Measurements from ENCODE around the gene CELF4. TPM values are rescaled to one million over a fixed set of nuclear protein-coding genes. Genes with fewer than 3 reads are reported as not detected.

Gene CELF4
- total RNA-seq, 6 donors from 2014 or later: 0.15 to 1.4 (median 0.81) TPM; not detected in 1

- no peak for ATAC-seq (ENCODE audit: low FRiP score in 2 of 2)
- TF ChIP-seq POLR2AphosphoS5 (IDR thresholded peaks at IDR 0.05) (no peak), EP300 (IDR thresholded peaks at IDR 0.05) (no peak), CTCF (IDR thresholded peaks at IDR 0.05) (no peak), POLR2A (IDR thresholded peaks at IDR 0.05) (no peak)
- H3K9me3 ChIP-seq: no peaks in the 10 kb centered on the region
- DNase-seq: no peak
- no peak overlapping the region for H3K4me3 ChIP-seq
- peaks cover 0 to 4% (median 0%) of the 10 kb centered on the region in 4 donors for H3K4me1 ChIP-seq
- H3K27ac ChIP-seq: no peak overlapping the region
- peaks cover 0 to 10% (median 2%) of the 10 kb centered on the region in 4 donors for H3K27me3 ChIP-seq
- no peaks in the 10 kb centered on the region for H3K36me3 ChIP-seq
- 69% methylated on average over 7 to 9 of the region's 9 CpGs for WGBS, 2 donors
These were observed 46.0 kb downstream of the CELF4 start for GRCh38 chr18:37519510-37520135.

GRCh38 chr18:37516361-37516853 is 49.2 kb downstream of the CELF4 start:
- Histone ChIP-seq H3K4me1 (no peaks in the 10 kb centered on the region), H3K9me3 (no peaks in the 10 kb centered on the region), H3K36me3 (no peaks in the 10 kb centered on the region), H3K4me3 (no peak overlapping the region), H3K27ac (no peak overlapping the region), H3K27me3 (no peaks in the 10 kb centered on the region)
- ATAC-seq (ENCODE audit: low FRiP score in 2 of 2) (no peak), DNase-seq (no peak)
- TF ChIP-seq EP300 (IDR thresholded peaks at IDR 0.05): no peak
- TF ChIP-seq POLR2AphosphoS5 (IDR thresholded peaks at IDR 0.05): no peak
- TF ChIP-seq POLR2A (IDR thresholded peaks at IDR 0.05): no peak
- 88% methylated on average over 5 of the region's 5 CpGs for WGBS, 2 donors

- Histone ChIP-seq H3K27me3 (no peaks in the 10 kb centered on the region), H3K27ac (no peak overlapping the region)
- WGBS, 2 donors: 88 to 96% methylated on average over 3 of the region's 3 CpGs
These were observed 50.6 kb downstream of the CELF4 start for GRCh38 chr18:37514953-37515352.

GRCh38 chr18:37512400-37512799 is 53.2 kb downstream of the CELF4 start:
- no peak overlapping the region for H3K4me3 ChIP-seq
- H3K27me3 ChIP-seq: no peaks in the 10 kb centered on the region
- H3K4me1 ChIP-seq: no peaks in the 10 kb centered on the region
- H3K9me3 ChIP-seq: peaks cover 0 to 8% (median 3%) of the 10 kb centered on the region in 4 donors
- H3K36me3 ChIP-seq: no peaks in the 10 kb centered on the region
- TF ChIP-seq POLR2A (IDR thresholded peaks at IDR 0.05) (no peak), EP300 (IDR thresholded peaks at IDR 0.05) (no peak), POLR2AphosphoS5 (IDR thresholded peaks at IDR 0.05) (no peak), CTCF (IDR thresholded peaks at IDR 0.05) (no peak)
- WGBS, 2 donors: 75 to 78% methylated on average over 2 of the region's 2 CpGs
- DNase-seq (no peak), ATAC-seq (ENCODE audit: low FRiP score in 2 of 2) (no peak)
- no peak overlapping the region for H3K27ac ChIP-seq

More at GRCh38 chr18:37514953-37515352, 50.6 kb downstream of the CELF4 start:
- no peak overlapping the region for H3K4me3 ChIP-seq
- TF ChIP-seq EP300 (IDR thresholded peaks at IDR 0.05): no peak
- TF ChIP-seq POLR2A (IDR thresholded peaks at IDR 0.05): no peak
- TF ChIP-seq CTCF (IDR thresholded peaks at IDR 0.05): no peak
- TF ChIP-seq POLR2AphosphoS5 (IDR thresholded peaks at IDR 0.05): no peak
- no peaks in the 10 kb centered on the region for H3K4me1 ChIP-seq
- H3K9me3 ChIP-seq: peaks cover 0 to under 1% (median 0%) of the 10 kb centered on the region in 4 donors
- ATAC-seq (ENCODE audit: low FRiP score in 2 of 2): no peak
- H3K36me3 ChIP-seq: no peaks in the 10 kb centered on the region
- DNase-seq: no peak

DNA sequence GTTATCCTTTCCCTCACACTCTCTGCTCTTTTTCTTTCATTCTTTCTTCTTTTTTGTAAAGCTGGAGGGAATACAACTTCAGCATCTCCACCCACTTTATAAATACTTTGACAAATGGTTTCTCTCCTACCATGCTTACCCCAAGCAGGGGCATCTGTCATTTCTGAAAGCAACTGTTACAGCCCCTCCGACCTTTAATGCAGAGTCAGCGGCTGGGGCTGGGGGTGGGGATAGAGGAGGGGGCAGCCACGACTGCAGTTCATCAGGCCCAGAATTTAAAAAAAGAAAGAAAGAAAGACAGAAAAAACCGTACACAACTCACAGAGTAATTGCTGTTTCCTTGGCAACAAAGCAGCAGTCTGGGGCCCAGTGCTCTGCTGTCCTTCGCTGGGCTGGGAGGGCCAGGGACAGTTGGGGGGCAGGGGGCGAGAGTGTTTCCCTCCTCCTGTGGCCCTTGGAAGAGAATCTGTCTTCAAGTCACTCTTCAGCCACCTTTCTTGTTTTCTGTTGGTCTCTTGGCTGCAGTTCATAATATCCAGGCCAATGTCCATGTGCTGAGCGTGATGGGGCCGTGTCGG is 53.8 kb downstream of the CELF4 start:
- H3K36me3 ChIP-seq: no peaks in the 10 kb centered on the region
- TF ChIP-seq POLR2A (IDR thresholded peaks at IDR 0.05) (no peak), POLR2AphosphoS5 (IDR thresholded peaks at IDR 0.05) (no peak), EP300 (IDR thresholded peaks at IDR 0.05) (no peak), CTCF (IDR thresholded peaks at IDR 0.05) (no peak)
- H3K27ac ChIP-seq: no peak overlapping the region
- H3K4me3 ChIP-seq: no peak overlapping the region
- WGBS, 2 donors: 55 to 68% methylated on average over 9 of the region's 9 CpGs
- H3K4me1 ChIP-seq: no peaks in the 10 kb centered on the region
- DNase-seq (no peak), ATAC-seq (ENCODE audit: low FRiP score in 2 of 2) (no peak)
- H3K27me3 ChIP-seq: no peaks in the 10 kb centered on the region
- H3K9me3 ChIP-seq: peaks cover 0 to 8% (median 3%) of the 10 kb centered on the region in 4 donors

Measured in upper lobe of left lung (tissue), 6 donors.